Endothelial cell of umbilical vein (primary cell): Measurements from ENCODE around the gene ZNF490. TPM values are rescaled to one million over a fixed set of nuclear protein-coding genes. Genes with fewer than 3 reads are reported as not detected.

Experiments used
- BruUV-seq: library from RNA; stranded (reverse); fragments of 400-500 nt; replicated peaks from 2 replicates; lab custom pipeline; 2021; lab: Mats Ljungman, UMichigan
- CTCF ChIA-PET: fragments of 300-600, 350-600 bp; sonication (Branson Sonifier 250); formaldehyde crosslinking; loops from one replicate; lab custom pipeline; 2021; ENCODE audit warnings: antibody characterized with exemption, inconsistent platforms; lab: Charles Lee
- POLR2A ChIA-PET: fragments of 300-600, 350-600 bp; sonication (Branson Sonifier 250); formaldehyde crosslinking; loops from one replicate; lab custom pipeline; 2021; ENCODE audit warnings: antibody characterized with exemption, inconsistent platforms; lab: Charles Lee
- DNase-seq: peaks from one replicate; pipeline ENCODE4 v3.0.0-alpha.2; 2011; ENCODE audit warnings: low read depth, low spot score
- FAIRE-seq: peaks from 2 replicates; lab custom pipeline; 2011; peaks lifted over from hg19 to GRCh38; lab: Jason Lieb, UNC
- H2AFZ ChIP-seq: 2 replicates; pipeline ENCODE4 v1.6.0; 2012; ENCODE audit warnings: low read depth, low read length, control low read depth, inconsistent platforms
- H3K27ac ChIP-seq: 2 replicates; pipeline ENCODE4 v1.5.1; 2011; ENCODE audit warnings: low read depth, mild to moderate bottlenecking, control low read depth, low read length, moderate library complexity; ENCODE audit not compliant: insufficient read depth
- H3K27me3 ChIP-seq, 2 experiments: 2 replicates each; pipeline versions ENCODE4 v1.6.0 to v1.6.1; 2011; ENCODE audit warnings: low read length in 2 of 2, mixed read lengths in 1 of 2; ENCODE audit not compliant: control insufficient read depth in 2 of 2, insufficient read depth in 2 of 2
- H3K36me3 ChIP-seq, 2 experiments: 2 replicates in 1 of 2; 3 replicates in 1 of 2; pipeline ENCODE4 v1.5.1; 2011; ENCODE audit warnings: low read length in 2 of 2, mild to moderate bottlenecking in 1 of 2, moderate library complexity in 1 of 2; ENCODE audit not compliant: control insufficient read depth in 2 of 2, insufficient read depth in 2 of 2; ENCODE audit errors: extremely low read depth in 1 of 2
- H3K4me1 ChIP-seq: 3 replicates; pipeline ENCODE4 v1.5.1; 2011; ENCODE audit warnings: mild to moderate bottlenecking, low read length; ENCODE audit not compliant: control insufficient read depth, insufficient read depth; ENCODE audit errors: extremely low read depth
- H3K4me2 ChIP-seq: 2 replicates; pipeline ENCODE4 v1.6.1; 2011; ENCODE audit warnings: low read length, control low read depth, mixed read lengths; ENCODE audit not compliant: insufficient read depth
- H3K4me3 ChIP-seq, 3 experiments: fragments of 200-600 bp in 1 of 3; sonication (generic), shearing (Covaris generic) in 1 of 3; replicated peaks in 1 of 3; 2 replicates each; pipeline ENCODE4 v1.5.1; 2011 to 2016; ENCODE audit warnings: control low read depth in 3 of 3, low read length in 3 of 3, mild to moderate bottlenecking in 2 of 3, inconsistent platforms in 1 of 3, low read depth in 1 of 3, moderate library complexity in 1 of 3; ENCODE audit not compliant: insufficient read depth in 1 of 3
- H3K79me2 ChIP-seq: 2 replicates; pipeline ENCODE4 v1.6.0; 2012; ENCODE audit warnings: low read length, inconsistent platforms; ENCODE audit not compliant: control insufficient read depth, insufficient read depth
- H3K9ac ChIP-seq: replicated peaks from 2 replicates; pipeline ENCODE3; 2011; ENCODE audit warnings: low read length, control low read depth; ENCODE audit not compliant: insufficient read depth; ENCODE audit errors: extremely low read depth
- H3K9me1 ChIP-seq: replicated peaks from 3 replicates; pipeline ENCODE4 v1.6.0; 2011; ENCODE audit warnings: mild to moderate bottlenecking, low read length; ENCODE audit not compliant: control insufficient read depth, insufficient read depth; ENCODE audit errors: extremely low read depth
- H3K9me3 ChIP-seq: replicated peaks from 2 replicates; pipeline ENCODE4 v1.5.1; 2012; ENCODE audit warnings: low read length, inconsistent platforms; ENCODE audit not compliant: control insufficient read depth, insufficient read depth
- H4K20me1 ChIP-seq: replicated peaks from 2 replicates; pipeline ENCODE3; 2011; ENCODE audit warnings: mild to moderate bottlenecking, low read length; ENCODE audit not compliant: control insufficient read depth, insufficient read depth; ENCODE audit errors: extremely low read depth
- EZH2 ChIP-seq: IDR thresholded peaks from 2 replicates; pipeline ENCODE4 v1.6.1; 2012; ENCODE audit warnings: borderline replicate concordance, low read depth, mild to moderate bottlenecking, moderate library complexity, low read length, inconsistent platforms; ENCODE audit not compliant: severe bottlenecking
- FOS ChIP-seq: IDR thresholded peaks from 2 replicates; pipeline ENCODE4 v1.6.1; 2011; ENCODE audit warnings: mild to moderate bottlenecking, low read length, moderate library complexity, borderline replicate concordance; ENCODE audit not compliant: insufficient read depth
- GATA2 ChIP-seq: IDR thresholded peaks from 2 replicates; pipeline ENCODE4 v1.7.0; 2011; ENCODE audit warnings: low read depth, mild to moderate bottlenecking, moderate library complexity, mixed read lengths, low read length; ENCODE audit not compliant: insufficient read length, insufficient read depth
- JUN ChIP-seq: IDR thresholded peaks from 2 replicates; pipeline ENCODE4 v1.6.1; 2011; ENCODE audit warnings: borderline replicate concordance, low read depth; ENCODE audit not compliant: insufficient read length, insufficient read depth
- MYC ChIP-seq: IDR thresholded peaks from one replicate; pipeline ENCODE4 v1.6.1; 2011; ENCODE audit warnings: mild to moderate bottlenecking, low read depth, low read length
- POLR2A ChIP-seq: IDR thresholded peaks from 2 replicates; pipeline ENCODE4 v1.6.1; 2012; ENCODE audit warnings: low read depth, mild to moderate bottlenecking, control low read depth, low read length
- POLR2AphosphoS5 ChIP-seq: IDR thresholded peaks from 2 replicates; pipeline ENCODE4 v1.6.1; 2012; ENCODE audit warnings: low read depth, mild to moderate bottlenecking, control low read depth, low read length, moderate library complexity; ENCODE audit not compliant: insufficient read depth
- dilution Hi-C: fragments of 300-500 bp; cut with MboI; formaldehyde crosslinking; loops from one replicate; pipeline ENCODE4 v1.15.0; 2019; ENCODE audit warnings: low sequenced_read_pairs; ENCODE audit not compliant: extremely low pct_ligation_motif_present
- intact Hi-C: fragments of 100-400 bp; cut with micrococcal nuclease; formaldehyde crosslinking; loops from one replicate; pipeline ENCODE4 v1.10.0; 2022
- polyA plus RNA-seq, 4 experiments: library from polyadenylated mRNA; depleted of rRNA in 3 of 4; stranded (reverse) in 3 of 4; unstranded in 1 of 4; fragments of >200 nt; gene quantifications; 2 replicates each; pipeline versions ENCODE4 v1.2.1 to v1.2.3, GENCODE V29; 2011 to 2012; ENCODE audit warnings: missing spikeins in 1 of 4
- total RNA-seq: library from RNA; stranded (reverse); gene quantifications from 2 replicates; pipeline ENCODE4 v1.2.3, GENCODE V29; 2021
- TF ChIP-seq, protein P1 (sequence below): IDR thresholded peaks from 2 replicates; pipeline ENCODE4 v1.6.1; 2011; ENCODE audit not compliant: insufficient read depth, insufficient read length
- TF ChIP-seq, protein P2 (sequence below), 2 donors: IDR thresholded peaks; 1 replicate in 1 of 2; 2 replicates in 1 of 2; pipeline ENCODE4 v1.5.1; 2011; ENCODE audit warnings: low read length in 2 of 2, mild to moderate bottlenecking in 2 of 2, moderate library complexity in 2 of 2, control low read depth in 1 of 2, inconsistent platforms in 1 of 2, low read depth in 1 of 2; ENCODE audit not compliant: insufficient read depth in 1 of 2; ENCODE audit errors: extremely low read depth in 1 of 2

The ZNF490 gene
- total and polyA plus RNA-seq, 2 donors (not counting 3 experiments of a cell fraction or from before 2014, with no cell fraction given) = 1.4 to 5.7 TPM

DNA sequence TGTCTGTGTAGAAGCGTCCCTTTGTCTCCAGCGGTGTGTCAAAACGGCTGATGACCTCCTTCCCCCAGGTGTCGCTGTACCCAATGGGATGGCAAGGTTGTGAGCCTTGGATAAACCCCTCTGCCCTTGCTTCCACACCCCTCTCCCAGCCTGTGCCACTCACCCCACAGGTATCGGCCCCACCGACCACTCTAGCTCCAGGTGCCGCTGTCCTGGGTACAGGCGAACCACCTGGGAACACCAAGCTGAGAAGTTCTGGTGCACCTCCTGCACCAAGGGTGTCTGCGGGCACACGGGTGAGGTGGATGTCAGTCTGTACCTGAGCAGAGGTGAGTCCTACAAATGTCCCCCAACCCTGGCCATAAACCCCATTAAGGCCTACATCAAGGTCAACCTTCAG lies 39.3 kb upstream of the ZNF490 start:
- no peaks in the 10 kb centered on the region for H4K20me1 ChIP-seq
- no peaks in the 10 kb centered on the region for H3K9me3 ChIP-seq
- no peak overlapping the region for H3K27ac ChIP-seq
- POLR2A ChIA-PET = no interaction called here
- CTCF ChIA-PET = interaction anchor here (0.6 to 2.5 kb wide), 3 partner anchors 10 to 725 kb away, joined by 3 to 10 read pairs (median 7); partner anchors contain the start of genes MAN2B1, WDR83 and ZNF700
- H3K36me3 ChIP-seq = no peaks in the 10 kb centered on the region
- no peak overlapping the region for H2AFZ ChIP-seq
- no peak overlapping the region for H3K4me3 ChIP-seq
- DNase-seq (no peak), FAIRE-seq (no peak)
- H3K4me1 ChIP-seq = no peaks in the 10 kb centered on the region
- no peak overlapping the region for H3K4me2 ChIP-seq
- intact Hi-C loops = no loop called here
- dilution Hi-C loops = no loop called here
- H3K27me3 ChIP-seq = no peaks in the 10 kb centered on the region
- no peak overlapping the region for H3K9ac ChIP-seq
- H3K79me2 ChIP-seq = no peaks in the 10 kb centered on the region
- no peaks in the 10 kb centered on the region for H3K9me1 ChIP-seq
- BruUV-seq = no TSS peak
- TF ChIP-seq GATA2 (no peak), JUN (no peak), FOS (no peak), EZH2 (no peak), MYC (no peak), POLR2A (no peak), POLR2AphosphoS5 (no peak)
- TF ChIP-seq, protein P1, sequence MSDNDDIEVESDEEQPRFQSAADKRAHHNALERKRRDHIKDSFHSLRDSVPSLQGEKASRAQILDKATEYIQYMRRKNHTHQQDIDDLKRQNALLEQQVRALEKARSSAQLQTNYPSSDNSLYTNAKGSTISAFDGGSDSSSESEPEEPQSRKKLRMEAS = no peak
- TF ChIP-seq, protein P2, sequence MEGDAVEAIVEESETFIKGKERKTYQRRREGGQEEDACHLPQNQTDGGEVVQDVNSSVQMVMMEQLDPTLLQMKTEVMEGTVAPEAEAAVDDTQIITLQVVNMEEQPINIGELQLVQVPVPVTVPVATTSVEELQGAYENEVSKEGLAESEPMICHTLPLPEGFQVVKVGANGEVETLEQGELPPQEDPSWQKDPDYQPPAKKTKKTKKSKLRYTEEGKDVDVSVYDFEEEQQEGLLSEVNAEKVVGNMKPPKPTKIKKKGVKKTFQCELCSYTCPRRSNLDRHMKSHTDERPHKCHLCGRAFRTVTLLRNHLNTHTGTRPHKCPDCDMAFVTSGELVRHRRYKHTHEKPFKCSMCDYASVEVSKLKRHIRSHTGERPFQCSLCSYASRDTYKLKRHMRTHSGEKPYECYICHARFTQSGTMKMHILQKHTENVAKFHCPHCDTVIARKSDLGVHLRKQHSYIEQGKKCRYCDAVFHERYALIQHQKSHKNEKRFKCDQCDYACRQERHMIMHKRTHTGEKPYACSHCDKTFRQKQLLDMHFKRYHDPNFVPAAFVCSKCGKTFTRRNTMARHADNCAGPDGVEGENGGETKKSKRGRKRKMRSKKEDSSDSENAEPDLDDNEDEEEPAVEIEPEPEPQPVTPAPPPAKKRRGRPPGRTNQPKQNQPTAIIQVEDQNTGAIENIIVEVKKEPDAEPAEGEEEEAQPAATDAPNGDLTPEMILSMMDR (IDR thresholded peaks at IDR 0.05; ENCODE audit: extremely low read depth in 1 of 2, insufficient read depth in 1 of 2, low read depth in 1 of 2, low read length in 2 of 2) = no peak
